Measurements from ENCODE around the gene MAN2A2. TPM values are rescaled to one million over a fixed set of nuclear protein-coding genes. Genes with fewer than 3 reads are reported as not detected.

Gene MAN2A2
- total RNA-seq, 1 experiment from 2014 or later: 31.0 TPM

DNA sequence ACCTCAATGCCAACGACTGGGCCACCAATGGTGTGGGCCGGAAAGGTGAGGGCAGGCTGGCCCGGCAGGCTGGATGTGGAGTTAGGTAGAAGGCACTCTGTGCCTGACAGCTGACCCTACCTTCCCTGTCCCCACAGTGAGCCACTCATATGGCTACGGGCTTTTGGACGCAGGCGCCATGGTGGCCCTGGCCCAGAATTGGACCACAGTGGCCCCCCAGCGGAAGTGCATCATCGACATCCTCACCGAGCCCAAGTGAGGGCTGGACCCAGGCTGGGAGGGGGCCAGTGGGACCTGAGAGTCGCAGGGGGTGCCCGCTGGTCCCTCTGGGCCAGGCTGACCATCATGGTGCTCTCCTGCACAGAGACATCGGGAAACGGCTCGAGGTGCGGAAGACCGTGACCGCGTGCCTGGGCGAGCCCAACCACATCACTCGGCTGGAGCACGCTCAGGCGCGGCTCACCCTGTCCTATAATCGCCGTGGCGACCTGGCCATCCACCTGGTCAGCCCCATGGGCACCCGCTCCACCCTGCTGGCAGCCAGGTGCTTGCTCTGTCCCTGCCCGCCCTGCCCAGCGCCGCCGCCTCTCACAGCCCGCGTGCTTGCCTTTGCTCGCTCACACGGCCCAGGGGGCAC is 23.3 kb upstream of the MAN2A2 start:
- ChIA-PET POLR2A (no interaction called here), CTCF (no interaction called here)
- no peak overlapping the region for H3K27ac Mint-ChIP-seq
- H3K36me3 Mint-ChIP-seq: peaks cover 32% of the 10 kb centered on the region; the same call in 1 of the 2 replicates
- no peaks in the 10 kb centered on the region for H3K9me3 Mint-ChIP-seq
- TF ChIP-seq, protein P1, sequence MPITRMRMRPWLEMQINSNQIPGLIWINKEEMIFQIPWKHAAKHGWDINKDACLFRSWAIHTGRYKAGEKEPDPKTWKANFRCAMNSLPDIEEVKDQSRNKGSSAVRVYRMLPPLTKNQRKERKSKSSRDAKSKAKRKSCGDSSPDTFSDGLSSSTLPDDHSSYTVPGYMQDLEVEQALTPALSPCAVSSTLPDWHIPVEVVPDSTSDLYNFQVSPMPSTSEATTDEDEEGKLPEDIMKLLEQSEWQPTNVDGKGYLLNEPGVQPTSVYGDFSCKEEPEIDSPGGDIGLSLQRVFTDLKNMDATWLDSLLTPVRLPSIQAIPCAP (CRISPR knock-in tag; IDR thresholded peaks at IDR 0.05): no peak
- TF ChIP-seq, protein P2, sequence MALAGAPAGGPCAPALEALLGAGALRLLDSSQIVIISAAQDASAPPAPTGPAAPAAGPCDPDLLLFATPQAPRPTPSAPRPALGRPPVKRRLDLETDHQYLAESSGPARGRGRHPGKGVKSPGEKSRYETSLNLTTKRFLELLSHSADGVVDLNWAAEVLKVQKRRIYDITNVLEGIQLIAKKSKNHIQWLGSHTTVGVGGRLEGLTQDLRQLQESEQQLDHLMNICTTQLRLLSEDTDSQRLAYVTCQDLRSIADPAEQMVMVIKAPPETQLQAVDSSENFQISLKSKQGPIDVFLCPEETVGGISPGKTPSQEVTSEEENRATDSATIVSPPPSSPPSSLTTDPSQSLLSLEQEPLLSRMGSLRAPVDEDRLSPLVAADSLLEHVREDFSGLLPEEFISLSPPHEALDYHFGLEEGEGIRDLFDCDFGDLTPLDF (CRISPR knock-in tag; IDR thresholded peaks at IDR 0.05): no peak
- TF ChIP-seq RORB (CRISPR knock-in tag; IDR thresholded peaks at IDR 0.05): no peak
- TF ChIP-seq EMX1 (CRISPR knock-in tag; IDR thresholded peaks at IDR 0.05): no peak
- ATAC-seq (no peak), DNase-seq (ENCODE audit: low spot score) (no peak)
- H3K4me1 Mint-ChIP-seq: peaks cover 9% of the 10 kb centered on the region
- no peaks in the 10 kb centered on the region for H3K27me3 Mint-ChIP-seq (ENCODE audit: low read depth)
- H3K4me3 Mint-ChIP-seq: no peak overlapping the region

DNA sequence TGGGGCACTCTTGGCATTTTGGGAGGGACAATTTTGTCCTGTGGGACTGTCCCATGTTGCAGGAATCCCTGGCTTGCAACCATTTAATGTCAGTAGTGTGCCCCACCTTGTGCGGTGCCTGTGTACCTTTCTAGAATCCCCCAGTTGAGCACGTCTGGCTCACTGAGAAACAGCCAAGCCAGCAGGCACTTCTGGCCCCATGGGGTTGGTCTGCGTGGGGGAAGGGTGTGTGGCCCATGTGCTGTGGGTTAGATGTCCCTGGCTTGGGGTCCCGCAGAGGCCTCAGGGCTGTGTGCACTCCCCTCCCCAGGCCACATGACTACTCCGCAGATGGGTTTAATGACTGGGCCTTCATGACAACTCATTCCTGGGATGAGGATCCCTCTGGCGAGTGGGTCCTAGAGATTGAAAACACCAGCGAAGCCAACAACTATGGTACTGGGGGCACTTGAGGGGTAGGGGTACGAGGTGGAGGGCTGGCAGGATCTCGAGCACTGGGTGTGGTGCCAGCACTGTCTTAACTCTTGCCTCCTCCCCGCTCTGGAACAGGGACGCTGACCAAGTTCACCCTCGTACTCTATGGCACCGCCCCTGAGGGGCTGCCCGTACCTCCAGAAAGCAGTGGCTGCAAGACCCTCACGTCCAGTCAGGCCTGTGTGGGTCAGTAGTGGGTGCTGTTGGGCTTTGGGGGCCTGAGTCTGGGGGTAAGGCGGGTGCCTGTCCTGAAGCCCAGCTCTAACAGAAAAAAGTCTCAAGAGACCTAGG is 22.5 kb upstream of the MAN2A2 start:
- ChIA-PET CTCF (interaction anchor here (0.6 to 2.0 kb wide), 2 partner anchors 36 to 51 kb away, joined by 3 to 6 read pairs; partner anchors contain the start of gene HDDC3), POLR2A (no interaction called here)
- Mint-ChIP-seq H3K4me3 (no peak overlapping the region), H3K9me3 (no peaks in the 10 kb centered on the region), H3K36me3 (peaks cover 32% of the 10 kb centered on the region; the same call in 1 of the 2 replicates), H3K27me3 (ENCODE audit: low read depth) (no peaks in the 10 kb centered on the region), H3K4me1 (peaks cover 16% of the 10 kb centered on the region), H3K27ac (no peak overlapping the region)
- ATAC-seq: no peak
- DNase-seq (ENCODE audit: low spot score): no peak
- TF ChIP-seq, protein P3, sequence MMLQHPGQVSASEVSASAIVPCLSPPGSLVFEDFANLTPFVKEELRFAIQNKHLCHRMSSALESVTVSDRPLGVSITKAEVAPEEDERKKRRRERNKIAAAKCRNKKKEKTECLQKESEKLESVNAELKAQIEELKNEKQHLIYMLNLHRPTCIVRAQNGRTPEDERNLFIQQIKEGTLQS (CRISPR knock-in tag; conservative IDR thresholded peaks at IDR 0.05): no peak
- TF ChIP-seq ELF4 (CRISPR knock-in tag; IDR thresholded peaks at IDR 0.05; ENCODE audit: low read depth): no peak
- TF ChIP-seq, protein P4, sequence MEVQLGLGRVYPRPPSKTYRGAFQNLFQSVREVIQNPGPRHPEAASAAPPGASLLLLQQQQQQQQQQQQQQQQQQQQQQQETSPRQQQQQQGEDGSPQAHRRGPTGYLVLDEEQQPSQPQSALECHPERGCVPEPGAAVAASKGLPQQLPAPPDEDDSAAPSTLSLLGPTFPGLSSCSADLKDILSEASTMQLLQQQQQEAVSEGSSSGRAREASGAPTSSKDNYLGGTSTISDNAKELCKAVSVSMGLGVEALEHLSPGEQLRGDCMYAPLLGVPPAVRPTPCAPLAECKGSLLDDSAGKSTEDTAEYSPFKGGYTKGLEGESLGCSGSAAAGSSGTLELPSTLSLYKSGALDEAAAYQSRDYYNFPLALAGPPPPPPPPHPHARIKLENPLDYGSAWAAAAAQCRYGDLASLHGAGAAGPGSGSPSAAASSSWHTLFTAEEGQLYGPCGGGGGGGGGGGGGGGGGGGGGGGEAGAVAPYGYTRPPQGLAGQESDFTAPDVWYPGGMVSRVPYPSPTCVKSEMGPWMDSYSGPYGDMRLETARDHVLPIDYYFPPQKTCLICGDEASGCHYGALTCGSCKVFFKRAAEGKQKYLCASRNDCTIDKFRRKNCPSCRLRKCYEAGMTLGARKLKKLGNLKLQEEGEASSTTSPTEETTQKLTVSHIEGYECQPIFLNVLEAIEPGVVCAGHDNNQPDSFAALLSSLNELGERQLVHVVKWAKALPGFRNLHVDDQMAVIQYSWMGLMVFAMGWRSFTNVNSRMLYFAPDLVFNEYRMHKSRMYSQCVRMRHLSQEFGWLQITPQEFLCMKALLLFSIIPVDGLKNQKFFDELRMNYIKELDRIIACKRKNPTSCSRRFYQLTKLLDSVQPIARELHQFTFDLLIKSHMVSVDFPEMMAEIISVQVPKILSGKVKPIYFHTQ (CRISPR knock-in tag; IDR thresholded peaks at IDR 0.05): no peak
- TF ChIP-seq, protein P2 (CRISPR knock-in tag; IDR thresholded peaks at IDR 0.05): no peak
- TF ChIP-seq TP53 (CRISPR knock-in tag; IDR thresholded peaks at IDR 0.05): no peak
- TF ChIP-seq, protein P5, sequence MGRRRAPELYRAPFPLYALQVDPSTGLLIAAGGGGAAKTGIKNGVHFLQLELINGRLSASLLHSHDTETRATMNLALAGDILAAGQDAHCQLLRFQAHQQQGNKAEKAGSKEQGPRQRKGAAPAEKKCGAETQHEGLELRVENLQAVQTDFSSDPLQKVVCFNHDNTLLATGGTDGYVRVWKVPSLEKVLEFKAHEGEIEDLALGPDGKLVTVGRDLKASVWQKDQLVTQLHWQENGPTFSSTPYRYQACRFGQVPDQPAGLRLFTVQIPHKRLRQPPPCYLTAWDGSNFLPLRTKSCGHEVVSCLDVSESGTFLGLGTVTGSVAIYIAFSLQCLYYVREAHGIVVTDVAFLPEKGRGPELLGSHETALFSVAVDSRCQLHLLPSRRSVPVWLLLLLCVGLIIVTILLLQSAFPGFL (CRISPR knock-in tag; IDR thresholded peaks at IDR 0.05; ENCODE audit: borderline replicate concordance): no peak
- TF ChIP-seq CREM (CRISPR knock-in tag; IDR thresholded peaks at IDR 0.05): no peak
- TF ChIP-seq NR1H2 (CRISPR knock-in tag; IDR thresholded peaks at IDR 0.05): no peak
- TF ChIP-seq, protein P6, sequence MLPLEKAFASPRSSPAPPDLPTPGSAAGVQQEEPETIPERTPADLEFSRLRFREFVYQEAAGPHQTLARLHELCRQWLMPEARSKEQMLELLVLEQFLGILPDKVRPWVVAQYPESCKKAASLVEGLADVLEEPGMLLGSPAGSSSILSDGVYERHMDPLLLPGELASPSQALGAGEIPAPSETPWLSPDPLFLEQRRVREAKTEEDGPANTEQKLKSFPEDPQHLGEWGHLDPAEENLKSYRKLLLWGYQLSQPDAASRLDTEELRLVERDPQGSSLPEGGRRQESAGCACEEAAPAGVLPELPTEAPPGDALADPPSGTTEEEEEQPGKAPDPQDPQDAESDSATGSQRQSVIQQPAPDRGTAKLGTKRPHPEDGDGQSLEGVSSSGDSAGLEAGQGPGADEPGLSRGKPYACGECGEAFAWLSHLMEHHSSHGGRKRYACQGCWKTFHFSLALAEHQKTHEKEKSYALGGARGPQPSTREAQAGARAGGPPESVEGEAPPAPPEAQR (CRISPR knock-in tag; IDR thresholded peaks at IDR 0.05): no peak
- no peak for TF ChIP-seq ESRRA (CRISPR knock-in tag; IDR thresholded peaks at IDR 0.05; ENCODE audit: borderline replicate concordance)
- TF ChIP-seq, protein P7, sequence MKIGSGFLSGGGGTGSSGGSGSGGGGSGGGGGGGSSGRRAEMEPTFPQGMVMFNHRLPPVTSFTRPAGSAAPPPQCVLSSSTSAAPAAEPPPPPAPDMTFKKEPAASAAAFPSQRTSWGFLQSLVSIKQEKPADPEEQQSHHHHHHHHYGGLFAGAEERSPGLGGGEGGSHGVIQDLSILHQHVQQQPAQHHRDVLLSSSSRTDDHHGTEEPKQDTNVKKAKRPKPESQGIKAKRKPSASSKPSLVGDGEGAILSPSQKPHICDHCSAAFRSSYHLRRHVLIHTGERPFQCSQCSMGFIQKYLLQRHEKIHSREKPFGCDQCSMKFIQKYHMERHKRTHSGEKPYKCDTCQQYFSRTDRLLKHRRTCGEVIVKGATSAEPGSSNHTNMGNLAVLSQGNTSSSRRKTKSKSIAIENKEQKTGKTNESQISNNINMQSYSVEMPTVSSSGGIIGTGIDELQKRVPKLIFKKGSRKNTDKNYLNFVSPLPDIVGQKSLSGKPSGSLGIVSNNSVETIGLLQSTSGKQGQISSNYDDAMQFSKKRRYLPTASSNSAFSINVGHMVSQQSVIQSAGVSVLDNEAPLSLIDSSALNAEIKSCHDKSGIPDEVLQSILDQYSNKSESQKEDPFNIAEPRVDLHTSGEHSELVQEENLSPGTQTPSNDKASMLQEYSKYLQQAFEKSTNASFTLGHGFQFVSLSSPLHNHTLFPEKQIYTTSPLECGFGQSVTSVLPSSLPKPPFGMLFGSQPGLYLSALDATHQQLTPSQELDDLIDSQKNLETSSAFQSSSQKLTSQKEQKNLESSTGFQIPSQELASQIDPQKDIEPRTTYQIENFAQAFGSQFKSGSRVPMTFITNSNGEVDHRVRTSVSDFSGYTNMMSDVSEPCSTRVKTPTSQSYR (CRISPR knock-in tag; IDR thresholded peaks at IDR 0.05): no peak
- TF ChIP-seq, protein P8, sequence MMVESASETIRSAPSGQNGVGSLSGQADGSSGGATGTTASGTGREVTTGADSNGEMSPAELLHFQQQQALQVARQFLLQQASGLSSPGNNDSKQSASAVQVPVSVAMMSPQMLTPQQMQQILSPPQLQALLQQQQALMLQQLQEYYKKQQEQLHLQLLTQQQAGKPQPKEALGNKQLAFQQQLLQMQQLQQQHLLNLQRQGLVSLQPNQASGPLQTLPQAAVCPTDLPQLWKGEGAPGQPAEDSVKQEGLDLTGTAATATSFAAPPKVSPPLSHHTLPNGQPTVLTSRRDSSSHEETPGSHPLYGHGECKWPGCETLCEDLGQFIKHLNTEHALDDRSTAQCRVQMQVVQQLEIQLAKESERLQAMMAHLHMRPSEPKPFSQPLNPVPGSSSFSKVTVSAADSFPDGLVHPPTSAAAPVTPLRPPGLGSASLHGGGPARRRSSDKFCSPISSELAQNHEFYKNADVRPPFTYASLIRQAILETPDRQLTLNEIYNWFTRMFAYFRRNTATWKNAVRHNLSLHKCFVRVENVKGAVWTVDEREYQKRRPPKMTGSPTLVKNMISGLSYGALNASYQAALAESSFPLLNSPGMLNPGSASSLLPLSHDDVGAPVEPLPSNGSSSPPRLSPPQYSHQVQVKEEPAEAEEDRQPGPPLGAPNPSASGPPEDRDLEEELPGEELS (CRISPR knock-in tag; IDR thresholded peaks at IDR 0.05): no peak
- TF ChIP-seq, protein P9, sequence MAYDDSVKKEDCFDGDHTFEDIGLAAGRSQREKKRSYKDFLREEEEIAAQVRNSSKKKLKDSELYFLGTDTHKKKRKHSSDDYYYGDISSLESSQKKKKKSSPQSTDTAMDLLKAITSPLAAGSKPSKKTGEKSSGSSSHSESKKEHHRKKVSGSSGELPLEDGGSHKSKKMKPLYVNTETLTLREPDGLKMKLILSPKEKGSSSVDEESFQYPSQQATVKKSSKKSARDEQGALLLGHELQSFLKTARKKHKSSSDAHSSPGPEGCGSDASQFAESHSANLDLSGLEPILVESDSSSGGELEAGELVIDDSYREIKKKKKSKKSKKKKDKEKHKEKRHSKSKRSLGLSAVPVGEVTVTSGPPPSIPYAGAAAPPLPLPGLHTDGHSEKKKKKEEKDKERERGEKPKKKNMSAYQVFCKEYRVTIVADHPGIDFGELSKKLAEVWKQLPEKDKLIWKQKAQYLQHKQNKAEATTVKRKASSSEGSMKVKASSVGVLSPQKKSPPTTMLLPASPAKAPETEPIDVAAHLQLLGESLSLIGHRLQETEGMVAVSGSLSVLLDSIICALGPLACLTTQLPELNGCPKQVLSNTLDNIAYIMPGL (CRISPR knock-in tag; IDR thresholded peaks at IDR 0.05): no peak

Data from WTC11 (cell line).